HG02943 (cell line): ENCODE results near the gene PPP2R1B.

Source experiments
- ATAC-seq: cut with Tn5 transposase; IDR thresholded peaks from one replicate; pipeline ENCODE4 v1.9.1; 2021; ENCODE audit warnings: mild to moderate bottlenecking, low read depth, moderate library complexity; ENCODE audit not compliant: unreplicated experiment

Gene PPP2R1B

GRCh38 chr11:111698852-111699559, 67.2 kb downstream of the PPP2R1B start:
- ATAC-seq = no peak

DNA sequence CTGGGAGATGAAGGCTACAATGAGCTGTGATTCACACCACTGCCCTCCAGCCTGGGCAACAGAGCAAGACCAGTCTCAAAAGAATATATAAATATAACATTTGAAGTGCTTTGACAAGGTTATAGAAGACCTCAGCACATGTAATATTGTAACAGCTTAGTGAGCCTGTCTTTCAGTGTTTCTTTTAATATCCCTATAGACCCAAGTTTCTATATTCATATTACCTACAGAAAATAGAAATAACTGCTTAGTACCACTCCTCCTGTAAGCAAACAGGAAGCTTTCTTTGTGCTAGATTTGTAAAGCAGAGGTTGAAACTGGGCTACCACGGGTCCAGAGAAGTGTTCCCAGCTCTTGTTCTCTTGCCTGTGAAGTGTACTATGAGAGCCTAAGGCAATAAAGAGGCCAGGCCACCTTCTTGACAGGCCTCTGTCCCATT, 68.2 kb downstream of the PPP2R1B start:
- no peak for ATAC-seq

DNA sequence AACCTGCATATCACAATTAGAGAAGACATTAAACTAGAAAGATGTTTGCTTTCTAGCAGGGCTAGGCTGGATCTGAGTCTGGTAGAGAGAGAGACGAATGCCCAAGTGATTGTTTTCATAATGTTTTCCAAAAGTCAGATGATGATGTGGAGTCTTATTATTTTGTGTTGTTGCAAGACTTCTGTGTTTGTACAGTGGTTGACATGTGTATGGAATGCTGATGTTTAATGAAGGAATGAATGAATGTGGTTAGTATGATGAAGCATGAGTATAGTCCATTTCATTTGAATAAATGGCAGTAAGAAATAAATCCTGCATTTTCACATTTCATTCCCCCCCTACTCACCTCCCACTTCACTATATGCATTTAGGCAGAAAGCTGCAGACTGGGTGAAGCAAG, 69.6 kb downstream of the PPP2R1B start:
- ATAC-seq = no peak

GRCh38 chr11:111694851-111695250, 71.3 kb downstream of the PPP2R1B start:
- no peak for ATAC-seq

- ATAC-seq = no peak
Observed at GRCh38 chr11:111693224-111693937, 72.8 kb downstream of the PPP2R1B start.

DNA sequence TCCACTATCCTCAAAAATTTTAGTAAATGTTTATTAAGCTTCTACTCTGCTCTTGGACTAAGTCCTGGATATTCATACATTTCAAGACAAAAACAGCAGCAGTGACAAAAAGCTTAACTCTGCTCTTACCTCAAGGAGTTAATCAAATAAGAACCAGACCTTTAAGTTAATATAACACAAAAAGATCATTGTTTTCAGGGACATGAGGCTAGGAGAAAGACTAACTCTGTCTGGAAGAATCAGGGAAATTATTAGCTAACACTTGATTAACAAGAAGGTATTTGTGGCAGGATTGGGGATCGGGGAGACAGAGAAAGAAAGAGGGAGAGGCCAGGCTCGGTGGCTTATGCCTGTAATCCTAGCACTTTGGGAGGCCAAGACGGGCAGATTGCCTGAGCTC, 74.4 kb downstream of the PPP2R1B start:
- no peak for ATAC-seq

DNA sequence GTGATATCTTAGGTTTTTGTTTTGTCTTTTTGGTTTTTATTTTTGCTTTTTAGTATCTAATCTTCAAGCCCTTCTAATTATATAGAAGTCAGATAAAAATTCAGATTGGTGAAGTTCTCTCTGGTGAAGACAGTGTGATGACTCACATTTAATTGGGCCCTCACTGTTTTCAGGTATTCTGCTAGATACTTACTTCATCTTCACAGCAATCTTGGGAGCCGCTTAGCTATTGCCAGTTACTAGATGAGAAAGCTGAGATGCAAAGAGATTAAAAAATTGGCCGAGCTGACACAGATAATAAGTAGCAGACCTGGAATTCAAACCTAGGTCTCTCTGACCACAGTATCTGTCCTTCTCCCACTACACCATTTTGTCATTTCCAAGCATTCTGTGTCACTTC, 75.0 kb downstream of the PPP2R1B start:
- no peak for ATAC-seq

GRCh38 chr11:111688013-111688412, 78.2 kb downstream of the PPP2R1B start:
- no peak for ATAC-seq

- ATAC-seq = no peak
Observed at GRCh38 chr11:111684251-111684650, 81.9 kb downstream of the PPP2R1B start.

GRCh38 chr11:111683806-111684205, 82.4 kb downstream of the PPP2R1B start:
- no peak for ATAC-seq

DNA sequence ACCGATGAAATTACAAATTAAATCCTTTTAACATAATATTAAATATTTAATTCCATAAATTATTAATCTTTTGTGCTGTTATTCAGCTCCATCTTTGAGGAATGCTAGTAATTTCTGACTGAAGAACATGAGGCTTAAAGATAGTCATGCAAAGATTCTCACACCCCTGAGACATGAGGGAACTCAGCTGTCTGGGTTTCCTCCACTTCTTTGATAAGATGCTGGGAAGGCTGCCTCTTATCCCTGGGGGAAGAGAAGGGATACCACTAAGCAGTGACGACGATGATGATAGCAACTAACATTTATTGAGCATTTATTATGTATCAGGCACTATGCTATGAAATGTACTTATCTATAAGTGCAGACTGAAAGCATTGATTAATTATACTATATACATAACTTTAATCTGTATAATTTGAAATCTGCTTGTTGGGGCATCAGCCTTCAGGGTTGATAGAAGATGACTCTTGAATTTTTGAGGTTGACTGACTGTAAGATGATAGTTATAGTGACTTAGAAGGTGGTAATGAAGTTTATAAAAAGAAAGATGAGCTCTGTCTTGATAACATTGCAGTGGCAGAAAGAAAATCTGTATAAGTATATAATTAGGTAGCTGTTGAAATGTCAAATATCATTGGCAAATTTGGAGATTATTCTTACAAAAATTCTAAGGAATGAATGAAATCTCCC, 85.6 kb downstream of the PPP2R1B start:
- ATAC-seq = no peak
